Tibial nerve (tissue), 4 donors: ENCODE results near the gene CSF1R.

ENCODE experiments used
- EP300 ChIP-seq, 2 donors: sonication (generic); formaldehyde crosslinking; IDR thresholded peaks; one replicate each; pipeline ENCODE4 v1.6.1; 2017; ENCODE audit warnings: antibody characterized with exemption in 2 of 2, mild to moderate bottlenecking in 1 of 2
- POLR2A ChIP-seq, 2 donors: fragments of 450-650 bp; IDR thresholded peaks; one replicate each; pipeline ENCODE4 v1.6.1; 2017; ENCODE audit warnings: antibody characterized with exemption in 2 of 2, mild to moderate bottlenecking in 2 of 2, moderate library complexity in 2 of 2
- TF ChIP-seq, protein P1 (sequence below), 5 experiments: fragments of 200-600 bp in 3 of 5; fragments of 450-650 bp in 2 of 5; sonication (generic) in 3 of 5; IDR thresholded peaks; one replicate each; pipeline ENCODE4 v1.5.1; 2016 to 2019; ENCODE audit warnings: antibody characterized with exemption in 5 of 5, mild to moderate bottlenecking in 3 of 5, moderate library complexity in 2 of 5

DNA sequence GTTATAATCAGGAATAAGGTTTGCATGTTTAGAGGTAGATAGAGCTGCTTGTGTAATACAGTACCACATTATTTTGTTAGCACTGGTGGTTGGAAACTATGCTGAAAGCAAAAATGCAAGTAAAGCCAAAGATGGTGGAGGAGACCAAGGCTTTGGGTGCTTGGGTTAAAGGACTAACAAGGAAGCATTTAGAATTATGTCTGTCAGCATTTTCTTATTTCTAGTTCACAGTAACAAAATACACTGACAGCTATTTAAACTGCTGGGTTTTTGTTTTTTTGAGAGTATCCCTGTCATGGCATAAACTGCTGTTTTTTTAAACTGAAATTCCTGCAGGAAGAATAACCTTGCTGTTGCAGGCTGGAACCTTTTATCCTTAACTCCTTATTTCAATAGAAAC lies 79.3 kb downstream of the CSF1R start:
- TF ChIP-seq, protein P1, sequence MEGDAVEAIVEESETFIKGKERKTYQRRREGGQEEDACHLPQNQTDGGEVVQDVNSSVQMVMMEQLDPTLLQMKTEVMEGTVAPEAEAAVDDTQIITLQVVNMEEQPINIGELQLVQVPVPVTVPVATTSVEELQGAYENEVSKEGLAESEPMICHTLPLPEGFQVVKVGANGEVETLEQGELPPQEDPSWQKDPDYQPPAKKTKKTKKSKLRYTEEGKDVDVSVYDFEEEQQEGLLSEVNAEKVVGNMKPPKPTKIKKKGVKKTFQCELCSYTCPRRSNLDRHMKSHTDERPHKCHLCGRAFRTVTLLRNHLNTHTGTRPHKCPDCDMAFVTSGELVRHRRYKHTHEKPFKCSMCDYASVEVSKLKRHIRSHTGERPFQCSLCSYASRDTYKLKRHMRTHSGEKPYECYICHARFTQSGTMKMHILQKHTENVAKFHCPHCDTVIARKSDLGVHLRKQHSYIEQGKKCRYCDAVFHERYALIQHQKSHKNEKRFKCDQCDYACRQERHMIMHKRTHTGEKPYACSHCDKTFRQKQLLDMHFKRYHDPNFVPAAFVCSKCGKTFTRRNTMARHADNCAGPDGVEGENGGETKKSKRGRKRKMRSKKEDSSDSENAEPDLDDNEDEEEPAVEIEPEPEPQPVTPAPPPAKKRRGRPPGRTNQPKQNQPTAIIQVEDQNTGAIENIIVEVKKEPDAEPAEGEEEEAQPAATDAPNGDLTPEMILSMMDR (IDR thresholded peaks at IDR 0.05): no peak
- TF ChIP-seq POLR2A (IDR thresholded peaks at IDR 0.05): no peak
- TF ChIP-seq EP300 (IDR thresholded peaks at IDR 0.05): no peak
